ENCODE data around the gene TSEN2.

The TSEN2 gene

GRCh38 chr3:12571986-12572385 is 87.7 kb downstream of the TSEN2 start:
- no peak for TF ChIP-seq CTCF (IDR thresholded peaks at IDR 0.05)

GRCh38 chr3:12574131-12574530 is 89.9 kb downstream of the TSEN2 start:
- TF ChIP-seq CTCF (IDR thresholded peaks at IDR 0.05), result no peak

- TF ChIP-seq CTCF (IDR thresholded peaks at IDR 0.05), result no peak
These were observed 90.4 kb downstream of the TSEN2 start for GRCh38 chr3:12574661-12575060.

- no peak for TF ChIP-seq CTCF (IDR thresholded peaks at IDR 0.05)
These were observed 93.1 kb downstream of the TSEN2 start for GRCh38 chr3:12577379-12577778.

GRCh38 chr3:12578742-12579141 is 94.5 kb downstream of the TSEN2 start:
- no peak for TF ChIP-seq CTCF (IDR thresholded peaks at IDR 0.05)

- TF ChIP-seq CTCF (IDR thresholded peaks at IDR 0.05), result no peak
These were observed 95.2 kb downstream of the TSEN2 start for GRCh38 chr3:12579456-12579855.

- no peak for TF ChIP-seq CTCF (IDR thresholded peaks at IDR 0.05)
These were observed 95.6 kb downstream of the TSEN2 start for GRCh38 chr3:12579905-12580304.

- TF ChIP-seq CTCF (IDR thresholded peaks at IDR 0.05), result no peak
These were observed 98.5 kb downstream of the TSEN2 start for GRCh38 chr3:12582730-12583129.

Data from LNCAP (cell line).